ENCODE measurements around the gene UBAC1. TPM values are rescaled to one million over a fixed set of nuclear protein-coding genes. Genes with fewer than 3 reads are reported as not detected.

The UBAC1 gene
- polyA plus RNA-seq, 1 of the 3 experiments (the other 2 are of a cell fraction): 67.7 TPM

DNA sequence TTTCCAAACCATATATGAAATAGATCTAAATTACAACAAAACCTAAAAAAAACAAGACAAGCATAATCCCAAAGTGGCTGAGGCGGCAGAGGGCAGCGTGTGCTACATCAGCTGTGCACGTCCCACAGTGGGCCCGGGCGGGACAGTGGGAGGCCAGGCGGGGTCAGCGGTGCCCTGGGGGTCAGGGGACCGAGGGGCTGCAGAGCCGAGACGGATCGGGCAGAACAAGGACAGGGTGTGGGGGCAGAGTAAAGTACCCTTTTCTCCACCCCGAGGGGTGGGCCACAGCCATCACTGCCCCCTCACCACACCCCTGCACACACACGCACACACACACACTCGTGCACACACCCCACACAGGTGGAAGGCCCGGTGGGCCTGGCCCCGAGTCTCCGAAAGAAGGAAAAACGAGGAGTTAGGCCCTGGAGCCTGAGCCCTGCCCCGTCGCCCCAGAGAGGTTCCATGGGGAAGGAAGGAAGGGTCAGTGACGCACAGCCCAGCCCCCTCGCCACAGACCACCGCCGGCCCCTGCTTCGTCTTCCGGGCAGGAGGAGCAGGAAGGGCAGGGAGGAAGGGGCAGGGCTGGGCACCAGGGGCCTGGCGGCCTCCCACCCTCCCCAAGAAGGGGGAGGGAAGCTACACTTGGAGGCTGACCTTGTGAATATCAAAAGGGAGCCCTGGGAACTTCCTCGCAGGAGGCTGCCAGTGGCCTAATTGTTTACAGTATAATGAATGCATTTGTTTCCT lies 49.6 kb upstream of the UBAC1 start (continued):
- no peak for TF ChIP-seq EZH2phosphoT487 (IDR thresholded peaks at IDR 0.05; ENCODE audit: borderline replicate concordance, low read depth)
- no peak for TF ChIP-seq ELF1 (IDR thresholded peaks at IDR 0.05)
- no peak for TF ChIP-seq SIN3A (IDR thresholded peaks at IDR 0.05; ENCODE audit: borderline replicate concordance, low read depth, low read length)

- H3K4me1 ChIP-seq (ENCODE audit: control insufficient read depth in 1 of 2, insufficient read depth in 2 of 2, low read depth in 1 of 2, low read length in 1 of 2): peaks cover 9 to 16% of the 10 kb centered on the region in 2 experiments; a peak in 2 of 4 replicates
- CTCF ChIA-PET: no interaction called here
- no peaks in the 10 kb centered on the region for H3K9me2 ChIP-seq
- no peak overlapping the region for H3K27ac ChIP-seq (ENCODE audit: low read depth in 2 of 2, low read length in 1 of 2)
- H2AFZ ChIP-seq (ENCODE audit: low read depth): no peak overlapping the region
- POLR2A ChIA-PET: no interaction called here
- H4K20me1 ChIP-seq (ENCODE audit: insufficient read depth): peaks cover 23% of the 10 kb centered on the region
- no peaks in the 10 kb centered on the region for H3K9me3 ChIP-seq
- no peak overlapping the region for H3K4me2 ChIP-seq
- H3K36me3 ChIP-seq (replicated peaks in 1 of 2; ENCODE audit: control insufficient read depth in 1 of 2, insufficient read depth in 2 of 2, low read length in 1 of 2): peaks cover 0 to 11% of the 10 kb centered on the region in 2 experiments
- peaks cover 5% of the 10 kb centered on the region for H3F3A ChIP-seq (replicated peaks; ENCODE audit: insufficient read depth)
- no peak overlapping the region for H3K9ac ChIP-seq
- no peaks in the 10 kb centered on the region for H3K27me3 ChIP-seq (ENCODE audit: insufficient read depth)
- WGBS (ENCODE audit: low lambda C conversion rate): 100% methylated on average over 3 of the region's 17 CpGs
- no peak for TF ChIP-seq EP300 (IDR thresholded peaks at IDR 0.05; ENCODE audit: borderline replicate concordance in 1 of 2, low read depth in 1 of 2, low read length in 1 of 2)
- no peak for TF ChIP-seq GATA2 (CRISPR knock-in tag; IDR thresholded peaks at IDR 0.05)
- TF ChIP-seq TCF12 (IDR thresholded peaks at IDR 0.05): no peak
- TF ChIP-seq POLR2AphosphoS5 (IDR thresholded peaks at IDR 0.05; ENCODE audit: low read depth, low read length): no peak
- TF ChIP-seq, protein P1, sequence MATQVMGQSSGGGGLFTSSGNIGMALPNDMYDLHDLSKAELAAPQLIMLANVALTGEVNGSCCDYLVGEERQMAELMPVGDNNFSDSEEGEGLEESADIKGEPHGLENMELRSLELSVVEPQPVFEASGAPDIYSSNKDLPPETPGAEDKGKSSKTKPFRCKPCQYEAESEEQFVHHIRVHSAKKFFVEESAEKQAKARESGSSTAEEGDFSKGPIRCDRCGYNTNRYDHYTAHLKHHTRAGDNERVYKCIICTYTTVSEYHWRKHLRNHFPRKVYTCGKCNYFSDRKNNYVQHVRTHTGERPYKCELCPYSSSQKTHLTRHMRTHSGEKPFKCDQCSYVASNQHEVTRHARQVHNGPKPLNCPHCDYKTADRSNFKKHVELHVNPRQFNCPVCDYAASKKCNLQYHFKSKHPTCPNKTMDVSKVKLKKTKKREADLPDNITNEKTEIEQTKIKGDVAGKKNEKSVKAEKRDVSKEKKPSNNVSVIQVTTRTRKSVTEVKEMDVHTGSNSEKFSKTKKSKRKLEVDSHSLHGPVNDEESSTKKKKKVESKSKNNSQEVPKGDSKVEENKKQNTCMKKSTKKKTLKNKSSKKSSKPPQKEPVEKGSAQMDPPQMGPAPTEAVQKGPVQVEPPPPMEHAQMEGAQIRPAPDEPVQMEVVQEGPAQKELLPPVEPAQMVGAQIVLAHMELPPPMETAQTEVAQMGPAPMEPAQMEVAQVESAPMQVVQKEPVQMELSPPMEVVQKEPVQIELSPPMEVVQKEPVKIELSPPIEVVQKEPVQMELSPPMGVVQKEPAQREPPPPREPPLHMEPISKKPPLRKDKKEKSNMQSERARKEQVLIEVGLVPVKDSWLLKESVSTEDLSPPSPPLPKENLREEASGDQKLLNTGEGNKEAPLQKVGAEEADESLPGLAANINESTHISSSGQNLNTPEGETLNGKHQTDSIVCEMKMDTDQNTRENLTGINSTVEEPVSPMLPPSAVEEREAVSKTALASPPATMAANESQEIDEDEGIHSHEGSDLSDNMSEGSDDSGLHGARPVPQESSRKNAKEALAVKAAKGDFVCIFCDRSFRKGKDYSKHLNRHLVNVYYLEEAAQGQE (IDR thresholded peaks at IDR 0.05; ENCODE audit: low read depth, low read length): no peak
- TF ChIP-seq EZH2phosphoT487 (IDR thresholded peaks at IDR 0.05; ENCODE audit: borderline replicate concordance, low read depth): no peak
- TF ChIP-seq GABPA (IDR thresholded peaks at IDR 0.05; ENCODE audit: low read depth): no peak
- no peak for TF ChIP-seq MXI1 (IDR thresholded peaks at IDR 0.05; ENCODE audit: low read depth, low read length)
- TF ChIP-seq SIN3A (IDR thresholded peaks at IDR 0.05; ENCODE audit: borderline replicate concordance, low read depth, low read length): no peak
- TF ChIP-seq MEF2A (IDR thresholded peaks at IDR 0.05; ENCODE audit: borderline replicate concordance, low read depth): no peak
- no peak for TF ChIP-seq YY1 (IDR thresholded peaks at IDR 0.05; ENCODE audit: low read depth)
- TF ChIP-seq PBX3 (IDR thresholded peaks at IDR 0.05): no peak
- no peak for TF ChIP-seq TAF1 (IDR thresholded peaks at IDR 0.05; ENCODE audit: borderline replicate concordance, low read depth, low read length)
- no peak for TF ChIP-seq RCOR1 (IDR thresholded peaks at IDR 0.05; ENCODE audit: low read length)
- TF ChIP-seq MAX (IDR thresholded peaks at IDR 0.05; ENCODE audit: low read depth): no peak
- TF ChIP-seq RAD21 (IDR thresholded peaks at IDR 0.05; ENCODE audit: low read length): no peak
- no peak for TF ChIP-seq FOXM1 (IDR thresholded peaks at IDR 0.05; ENCODE audit: low read depth)
- TF ChIP-seq NFIC (IDR thresholded peaks at IDR 0.05; ENCODE audit: borderline replicate concordance): no peak
- no peak for TF ChIP-seq FOSL2 (IDR thresholded peaks at IDR 0.05; ENCODE audit: borderline replicate concordance, low read depth)
- peaks cover 15% of the 10 kb centered on the region; the same call in 1 of the 2 replicates for H3K79me2 ChIP-seq (ENCODE audit: insufficient read depth)
- DNase-seq: no peak
- H3K4me3 ChIP-seq (ENCODE audit: low read depth in 2 of 2, low read length in 1 of 2): no peak overlapping the region
These were observed 49.0 kb upstream of the UBAC1 start for GRCh38 chr9:136010176-136010575.

All from SK-N-SH (cell line).